Measurements from ENCODE around the gene GPC2. TPM values are rescaled to one million over a fixed set of nuclear protein-coding genes. Genes with fewer than 3 reads are reported as not detected.
"Not testable (repeated sequence)": the region's sequence is repeated elsewhere in the genome, so short reads cannot be mapped to it uniquely, and the experiment has no call there.

The GPC2 gene
- total RNA-seq, 4 donors from 2014 or later: 7.3 to 27.4 (median 11.8) TPM

DNA sequence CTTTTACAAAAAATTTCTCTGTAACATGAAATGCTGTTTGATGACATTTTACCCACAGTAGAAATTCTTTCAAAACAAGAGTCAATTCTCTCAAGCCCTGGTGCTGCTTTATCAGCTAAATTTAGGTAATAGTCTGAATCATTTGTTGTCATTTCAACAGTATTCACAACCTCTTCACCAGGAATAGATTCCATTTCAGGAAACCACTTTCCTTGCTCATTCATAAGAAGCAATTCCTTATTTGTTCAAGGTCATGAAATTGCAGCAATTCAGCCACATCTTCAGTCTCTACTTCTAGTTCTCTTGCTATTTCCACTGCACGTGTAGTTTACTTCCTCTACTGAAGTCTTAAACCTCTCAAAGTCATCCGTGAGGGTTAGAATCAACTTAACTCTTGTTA lies 14.6 kb upstream of the GPC2 start:
- no peak for DNase-seq (ENCODE audit: low spot score in 2 of 2)
- no peak for TF ChIP-seq CTCF (IDR thresholded peaks at IDR 0.05)
- TF ChIP-seq POLR2A (IDR thresholded peaks at IDR 0.05): no peak
- no peak overlapping the region for H3K4me3 ChIP-seq (ENCODE audit: low read depth, poor library complexity, severe bottlenecking)
- intact Hi-C loops (cut with DNase I; ENCODE audit: low total_unique reads): no loop called here
- WGBS, 2 donors: 70% methylated on average over 2 of the region's 2 CpGs

- no peak for DNase-seq (ENCODE audit: low spot score in 2 of 2)
- 64 to 76% methylated on average over 4 of the region's 4 CpGs for WGBS, 2 donors
- TF ChIP-seq POLR2A (IDR thresholded peaks at IDR 0.05) (no peak), CTCF (IDR thresholded peaks at IDR 0.05) (no peak)
- intact Hi-C loops (cut with DNase I; ENCODE audit: low total_unique reads): no loop called here
- no peak overlapping the region for H3K4me3 ChIP-seq (ENCODE audit: low read depth, poor library complexity, severe bottlenecking)
Observed at GRCh38 chr7:100190048-100190711, 13.0 kb upstream of the GPC2 start.

DNA sequence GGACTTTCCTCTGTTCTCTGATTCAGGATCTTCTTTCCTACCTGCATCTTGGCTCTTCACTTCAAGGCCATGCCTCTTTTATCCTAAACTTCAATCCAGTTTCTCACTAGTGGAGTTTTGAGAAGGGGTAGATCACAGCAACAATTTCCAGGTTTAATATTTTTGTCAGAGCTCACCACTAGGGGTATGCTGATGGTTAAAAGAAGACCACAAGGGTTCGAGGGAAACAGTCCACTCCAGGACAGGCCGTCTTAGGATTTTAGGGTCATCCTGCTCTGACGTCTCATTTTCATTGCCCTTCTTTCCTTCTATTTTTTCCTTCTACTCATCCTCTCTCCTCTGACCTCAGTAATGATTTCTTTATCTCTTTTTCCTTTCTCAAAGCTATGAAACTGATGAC lies 11.9 kb upstream of the GPC2 start:
- intact Hi-C loops (cut with DNase I; ENCODE audit: low total_unique reads): no loop called here
- WGBS, 2 donors: 81% methylated on average over 3 of the region's 3 CpGs
- no peak for TF ChIP-seq CTCF (IDR thresholded peaks at IDR 0.05)
- TF ChIP-seq POLR2A (IDR thresholded peaks at IDR 0.05): no peak
- no peak for DNase-seq (ENCODE audit: low spot score in 2 of 2)
- H3K4me3 ChIP-seq (ENCODE audit: low read depth, poor library complexity, severe bottlenecking): no peak overlapping the region

GRCh38 chr7:100185726-100186125 lies 8.5 kb upstream of the GPC2 start:
- TF ChIP-seq CTCF (IDR thresholded peaks at IDR 0.05): no peak
- 66 to 89% methylated on average over 2 of the region's 2 CpGs for WGBS, 2 donors
- intact Hi-C loops (cut with DNase I; ENCODE audit: low total_unique reads): no loop called here
- H3K4me3 ChIP-seq (ENCODE audit: low read depth, poor library complexity, severe bottlenecking): no peak overlapping the region
- DNase-seq (ENCODE audit: low spot score in 2 of 2): no peak

GRCh38 chr7:100183090-100183489 lies 5.9 kb upstream of the GPC2 start:
- H3K4me3 ChIP-seq (ENCODE audit: low read depth, poor library complexity, severe bottlenecking); DNase-seq (ENCODE audit: low spot score in 2 of 2); intact Hi-C loops (cut with DNase I; ENCODE audit: low total_unique reads): not testable (repeated sequence)
- WGBS, 2 donors: 61 to 68% methylated on average over 6 of the region's 6 CpGs

GRCh38 chr7:100182616-100183015 lies 5.4 kb upstream of the GPC2 start:
- intact Hi-C loops (cut with DNase I; ENCODE audit: low total_unique reads); DNase-seq (ENCODE audit: low spot score in 2 of 2); H3K4me3 ChIP-seq (ENCODE audit: low read depth, poor library complexity, severe bottlenecking): not testable (repeated sequence)
- WGBS, 2 donors: 78 to 85% methylated on average over 6 of the region's 6 CpGs

GRCh38 chr7:100180084-100180483 lies 2.9 kb upstream of the GPC2 start:
- WGBS, 2 donors: 95 to 100% methylated on average over 3 of the region's 3 CpGs
- DNase-seq (ENCODE audit: low spot score in 2 of 2); intact Hi-C loops (cut with DNase I; ENCODE audit: low total_unique reads): not testable (repeated sequence)

More at GRCh38 chr7:100180084-100180483, 2.9 kb upstream of the GPC2 start:
- H3K4me3 ChIP-seq (ENCODE audit: low read depth, poor library complexity, severe bottlenecking): not testable (repeated sequence)

Data from lower leg skin (tissue), 4 donors.